ENCODE data around the gene FEM1B.

The FEM1B gene

GRCh38 chr15:68261241-68261640, 16.3 kb upstream of the FEM1B start:
- DNase-seq = no peak

DNA sequence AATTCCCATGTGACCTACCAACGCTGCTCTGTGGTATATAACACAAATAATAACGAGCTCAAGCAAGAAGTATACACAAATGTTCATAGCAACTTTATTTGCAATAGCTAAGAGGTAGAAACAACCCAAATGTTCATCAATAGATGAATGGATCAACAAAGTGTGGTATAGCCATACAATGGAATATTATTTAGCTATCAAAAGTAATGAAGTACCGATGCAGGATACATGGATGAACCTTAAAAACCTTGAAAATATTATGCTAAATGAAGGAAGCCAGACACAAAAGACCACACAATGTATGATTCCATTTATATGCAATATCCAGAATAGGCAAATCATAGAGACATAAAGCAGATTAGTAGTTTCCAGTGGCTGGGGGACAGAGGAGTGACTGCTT, 15.6 kb upstream of the FEM1B start:
- DNase-seq = no peak

DNA sequence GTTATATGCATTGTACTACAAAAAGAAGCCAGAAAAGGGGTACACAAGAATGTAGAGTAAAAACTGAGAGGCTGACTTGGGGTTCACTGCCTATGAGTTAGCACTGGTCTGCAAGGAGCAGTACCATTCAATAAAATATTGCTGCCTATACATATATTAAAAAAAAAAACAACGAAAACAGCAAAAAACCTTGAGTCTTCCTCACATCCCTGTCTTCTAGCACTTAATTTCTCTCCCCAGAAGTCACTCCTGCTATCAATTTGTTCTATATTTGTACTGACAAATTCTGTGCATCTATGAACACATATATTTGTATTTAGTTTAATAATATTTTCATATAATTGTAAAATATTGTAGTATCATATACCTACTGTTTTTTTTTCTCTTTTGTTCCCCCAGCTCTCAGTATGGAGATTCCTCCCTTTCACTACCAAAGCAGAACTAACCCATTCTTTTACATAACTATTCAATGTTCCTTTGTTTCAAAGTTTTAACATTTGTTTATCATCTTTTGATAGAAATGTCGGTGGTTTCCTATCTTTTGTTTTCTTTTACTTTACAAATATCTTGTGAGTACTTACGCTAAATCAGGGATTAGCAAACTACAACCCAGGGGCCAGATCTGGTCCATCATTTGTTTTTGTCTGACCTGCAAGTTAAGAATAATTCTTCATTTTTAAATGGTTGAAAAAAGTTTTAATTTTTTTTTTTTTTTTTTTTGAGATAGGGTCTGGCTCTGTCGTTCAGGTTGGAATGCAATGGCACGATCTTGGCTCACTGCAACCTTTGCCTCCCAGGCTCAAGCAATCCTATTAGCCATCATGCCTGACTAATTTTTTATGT, 14.8 kb upstream of the FEM1B start:
- DNase-seq = no peak

- DNase-seq = no peak
Observed at GRCh38 chr15:68264282-68264681, 13.3 kb upstream of the FEM1B start.

- no peak for DNase-seq
Observed at GRCh38 chr15:68265081-68265480, 12.5 kb upstream of the FEM1B start.

GRCh38 chr15:68265674-68266073, 11.9 kb upstream of the FEM1B start:
- DNase-seq = no peak

DNA sequence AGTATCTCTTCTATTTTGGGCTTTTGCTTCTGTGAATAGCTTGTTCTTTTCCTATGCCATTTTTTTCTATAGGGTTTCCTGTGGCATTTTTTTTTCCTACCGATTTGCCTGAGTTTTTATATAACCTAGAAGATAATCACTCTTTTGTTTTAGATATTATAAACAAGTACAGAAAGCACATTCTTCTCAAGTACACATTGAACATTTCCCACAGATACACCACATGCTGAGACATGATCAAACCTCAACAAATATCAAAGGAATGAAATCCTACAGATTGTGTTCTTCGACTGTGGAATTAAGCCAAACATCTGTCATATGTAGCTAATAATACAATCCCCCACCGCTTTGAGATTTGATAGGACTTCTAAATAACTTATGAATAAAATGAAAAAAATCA, 9.1 kb upstream of the FEM1B start:
- DNase-seq = no peak

DNA sequence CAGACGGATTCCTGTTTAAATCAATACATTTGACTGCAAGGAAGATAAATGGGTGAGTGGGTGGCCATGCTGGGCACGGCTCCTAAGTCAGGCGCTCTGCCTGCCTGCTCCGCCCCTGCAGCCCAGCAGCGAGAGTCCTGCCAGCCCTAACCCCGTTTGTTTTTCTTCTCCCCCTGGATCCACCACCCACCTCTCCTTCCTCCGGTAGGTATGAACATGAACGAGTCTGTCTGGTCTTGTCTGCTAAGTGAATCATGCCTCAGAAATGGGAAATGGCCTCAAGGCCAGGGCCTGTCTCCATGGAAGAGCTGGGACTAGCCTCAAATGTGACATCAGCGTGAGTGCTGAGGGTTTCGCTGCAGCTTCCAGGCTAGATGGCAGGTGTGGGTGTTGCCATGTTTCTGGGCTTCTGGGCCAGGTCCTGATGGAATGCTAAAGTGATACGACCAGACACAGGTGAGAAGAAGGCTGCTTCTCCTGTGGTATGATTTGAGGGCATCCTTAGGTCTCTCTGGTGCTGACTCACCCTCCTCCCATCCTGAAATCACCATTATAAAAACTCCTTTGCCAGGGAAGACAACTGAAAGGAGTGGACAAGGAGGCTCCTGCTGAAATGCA, 5.6 kb upstream of the FEM1B start:
- no peak for DNase-seq

DNA sequence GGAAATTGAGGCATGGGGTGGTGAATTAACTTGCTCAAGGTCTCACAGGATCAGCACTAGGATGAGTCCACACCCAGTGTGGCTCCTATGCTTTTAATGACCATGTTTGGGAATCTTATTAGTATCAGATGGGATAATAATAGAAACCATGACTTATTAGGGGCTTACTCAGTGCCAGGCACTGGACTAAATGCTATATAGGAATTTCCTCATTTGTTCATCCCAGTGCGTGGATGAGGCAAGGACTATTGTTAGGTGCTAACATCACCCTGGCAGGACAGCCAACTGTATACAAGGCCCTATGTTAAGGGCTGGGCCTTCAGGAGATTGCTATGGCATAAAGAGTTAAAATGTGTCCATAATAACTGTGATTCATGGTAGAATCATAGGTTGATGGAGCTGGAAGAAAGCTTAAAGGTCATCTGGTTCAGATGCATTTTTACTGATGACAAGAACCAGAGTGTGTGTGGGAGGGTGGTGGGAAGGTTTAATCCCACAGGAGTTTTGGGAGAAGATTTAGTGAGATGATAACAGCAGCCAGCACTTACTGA, 4.7 kb upstream of the FEM1B start:
- DNase-seq = no peak

- no peak for DNase-seq
Observed at GRCh38 chr15:68274201-68274848, 3.2 kb upstream of the FEM1B start.

DNA sequence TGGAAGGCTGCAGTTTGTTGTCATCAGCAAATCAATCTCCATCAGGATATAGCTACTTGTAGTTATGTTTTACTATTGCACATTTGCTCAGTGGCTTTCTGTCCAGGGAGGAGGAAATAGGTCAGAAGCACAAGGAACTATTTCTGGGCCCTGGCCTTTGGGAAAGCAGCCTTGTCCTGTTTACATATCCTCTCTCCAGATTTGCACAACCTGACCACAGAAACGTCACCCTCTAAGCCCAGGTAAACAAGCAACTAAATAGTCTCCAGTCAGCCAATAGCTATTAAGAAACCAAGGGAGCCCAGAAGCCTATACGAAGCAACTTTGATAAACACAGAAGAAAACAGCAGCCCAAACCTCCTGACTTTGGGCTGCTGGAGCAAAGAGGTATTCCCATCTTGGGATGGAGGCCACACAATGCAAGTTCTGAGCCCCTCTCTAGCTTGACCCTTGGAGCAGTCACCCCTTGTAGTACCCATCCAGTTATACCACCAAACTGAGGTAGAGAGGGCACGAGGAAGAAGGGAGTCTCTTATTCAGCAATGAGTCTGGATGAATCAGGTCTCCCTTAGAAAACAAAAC, 2.3 kb upstream of the FEM1B start:
- DNase-seq = no peak

GRCh38 chr15:68276668-68277067, 877 bp upstream of the FEM1B start:
- DNase-seq = no peak

GRCh38 chr15:68277131-68277602, 378 bp upstream of the FEM1B start:
- DNase-seq = no peak

GRCh38 chr15:68278345-68278594, 725 bp downstream of the FEM1B start:
- DNase-seq = no peak

DNA sequence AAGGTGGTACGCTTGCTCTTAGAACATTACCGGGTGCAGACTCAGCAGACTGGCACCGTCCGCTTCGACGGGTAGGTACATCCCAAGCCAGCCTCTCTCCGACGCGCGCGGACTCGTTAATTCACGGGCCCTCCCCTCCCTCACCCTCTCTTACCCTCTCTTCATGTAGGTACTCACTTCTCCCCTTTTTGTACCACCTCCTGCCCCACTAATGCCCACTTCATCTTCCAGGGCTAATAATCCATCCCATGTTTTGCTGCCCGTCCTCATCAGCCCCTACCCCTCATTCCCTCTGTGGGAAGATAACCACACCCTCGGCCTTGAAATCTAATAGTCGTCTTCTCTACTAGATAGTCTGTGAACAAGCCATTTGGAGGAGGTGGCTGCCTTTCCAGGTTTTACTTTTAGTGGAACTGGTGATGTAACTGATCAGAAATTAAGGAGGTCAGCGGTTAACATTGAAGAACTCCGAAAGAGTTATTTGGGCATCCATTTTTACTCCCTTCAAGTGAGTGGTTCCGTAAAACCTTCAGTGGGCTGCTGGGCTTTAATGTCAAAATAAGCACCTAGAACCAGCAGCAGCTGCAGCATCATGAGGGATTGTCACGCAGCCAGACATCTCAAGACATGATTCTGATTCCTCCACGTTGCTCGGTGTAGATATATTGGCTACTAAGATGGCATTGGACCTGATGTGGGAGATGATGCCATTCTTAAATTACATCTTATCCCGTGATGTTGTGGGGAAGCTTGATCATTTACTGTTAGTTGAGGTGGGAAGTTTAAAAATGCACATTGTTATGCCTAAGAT, 1.3 kb downstream of the FEM1B start:
- DNase-seq = no peak

- no peak for DNase-seq
Observed at GRCh38 chr15:68279779-68280753, 2.5 kb downstream of the FEM1B start.

DNA sequence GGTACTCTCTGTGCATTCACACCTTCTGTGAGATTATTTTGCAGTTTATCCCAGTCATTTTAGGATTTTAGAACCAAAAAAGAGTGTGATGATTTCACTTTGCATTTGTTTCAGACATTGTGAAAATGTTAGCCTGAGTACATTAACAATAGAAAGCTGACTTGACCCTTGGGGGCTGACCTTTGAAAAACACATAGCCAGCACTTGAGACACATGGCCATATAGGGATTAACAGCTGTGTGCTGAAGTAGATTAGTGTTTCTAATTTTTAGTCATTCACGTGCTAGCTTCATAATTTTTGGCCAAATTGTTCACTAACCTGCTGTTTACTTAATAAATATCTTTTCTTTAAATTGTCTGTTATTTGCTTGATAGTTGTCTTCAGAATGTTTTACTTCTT, 3.5 kb downstream of the FEM1B start:
- no peak for DNase-seq

DNA sequence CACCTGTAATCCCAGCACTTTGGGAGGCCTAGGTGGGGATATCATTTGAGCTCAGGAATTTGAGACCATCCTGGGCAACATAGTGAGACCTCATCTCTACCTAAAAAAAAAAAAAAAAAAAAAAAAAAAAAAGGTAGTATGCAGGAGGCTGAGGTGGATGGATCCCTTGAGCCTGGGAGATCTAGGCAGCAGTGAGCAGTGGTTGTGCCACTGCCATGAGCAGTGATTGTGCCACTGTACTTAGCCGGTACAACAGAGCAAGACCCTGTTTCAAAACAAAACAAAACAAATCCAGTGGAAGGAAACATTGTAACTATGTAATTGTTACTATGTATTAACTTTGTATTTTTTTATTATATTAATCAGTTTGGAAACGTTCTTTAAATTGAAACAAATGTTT, 5.9 kb downstream of the FEM1B start:
- DNase-seq = no peak

GRCh38 chr15:68284616-68285258, 7.2 kb downstream of the FEM1B start:
- DNase-seq = no peak

GRCh38 chr15:68285259-68285980, 7.9 kb downstream of the FEM1B start:
- DNase-seq = no peak
